SIG-M5 (cell line): ENCODE measurements around the gene CCDC81.
"Not testable (repeated sequence)": the region's sequence is repeated elsewhere in the genome, so short reads cannot be mapped to it uniquely, and the experiment has no call there.

Experiments
- DNase-seq: peaks from one replicate; lab custom pipeline; 2025; lab: John Stamatoyannopoulos, UW

Gene CCDC81

GRCh38 chr11:86374586-86374985, at the start of gene CCDC81:
Gene CCDC81 (plus strand): TSS chr11:86374887. CDS start chr11:86375164, 277 bp downstream.
- DNase-seq: no peak

GRCh38 chr11:86335131-86335767, 39.4 kb upstream of the CCDC81 start:
- DNase-seq: no peak

GRCh38 chr11:86337227-86337626, 37.5 kb upstream of the CCDC81 start:
- no peak for DNase-seq

- DNase-seq: no peak
These were observed 33.3 kb upstream of the CCDC81 start for GRCh38 chr11:86341382-86341781.

GRCh38 chr11:86346513-86346912, 28.2 kb upstream of the CCDC81 start:
- no peak for DNase-seq

- DNase-seq: no peak
These were observed 19.4 kb upstream of the CCDC81 start for GRCh38 chr11:86355256-86355655.

GRCh38 chr11:86357412-86357811, 17.3 kb upstream of the CCDC81 start:
- not testable (repeated sequence) for DNase-seq

- DNase-seq: no peak
These were observed 16.0 kb upstream of the CCDC81 start for GRCh38 chr11:86358720-86359119.

- DNase-seq: no peak
These were observed 13.8 kb upstream of the CCDC81 start for GRCh38 chr11:86360775-86361395.

- no peak for DNase-seq
These were observed 11.3 kb upstream of the CCDC81 start for GRCh38 chr11:86363424-86363823.

- no peak for DNase-seq
These were observed 9.1 kb upstream of the CCDC81 start for GRCh38 chr11:86365546-86365945.

GRCh38 chr11:86369668-86370067, 5.0 kb upstream of the CCDC81 start:
- DNase-seq: no peak

- DNase-seq: no peak
These were observed 4.5 kb upstream of the CCDC81 start for GRCh38 chr11:86370171-86370570.

- DNase-seq: no peak
These were observed 3.6 kb upstream of the CCDC81 start for GRCh38 chr11:86370922-86371594.

GRCh38 chr11:86372041-86372440, 2.6 kb upstream of the CCDC81 start:
- DNase-seq: no peak

- DNase-seq: no peak
These were observed 2.1 kb upstream of the CCDC81 start for GRCh38 chr11:86372586-86372985.

- DNase-seq: no peak
These were observed 618 bp upstream of the CCDC81 start for GRCh38 chr11:86374069-86374468.

GRCh38 chr11:86377972-86378371, 3.3 kb downstream of the CCDC81 start:
- DNase-seq: no peak

GRCh38 chr11:86380295-86381059, 5.8 kb downstream of the CCDC81 start:
- DNase-seq: no peak

GRCh38 chr11:86383041-86383955, 8.6 kb downstream of the CCDC81 start:
- no peak for DNase-seq

GRCh38 chr11:86386283-86386682, 11.6 kb downstream of the CCDC81 start:
- no peak for DNase-seq

- no peak for DNase-seq
These were observed 12.1 kb downstream of the CCDC81 start for GRCh38 chr11:86386746-86387145.
